Left cardiac atrium (tissue), 4 donors: ENCODE measurements around the gene TNNI3K. TPM values are rescaled to one million over a fixed set of nuclear protein-coding genes. Genes with fewer than 3 reads are reported as not detected.

Experiments used
- ATAC-seq, 2 donors: fragments of 200-7000 bp; cut with Tn5 transposase; one replicate each; pipeline ENCODE4 v1.9.1; 2020; ENCODE audit warnings: mild to moderate bottlenecking in 2 of 2, moderate library complexity in 2 of 2
- DNase-seq: peaks from one replicate; pipeline ENCODE4 v3.0.0-alpha.2; 2020
- intact Hi-C, 2 donors: fragments of 100-400 bp; cut with DNase I; formaldehyde crosslinking; loops; one replicate each; pipeline versions ENCODE4 v1.14.1 to v1.15.1; 2022 to 2023
- total RNA-seq, 2 donors: library from RNA; stranded (reverse); fragmentation: NEBNext Ultra II Directional; extraction: Animal tissue kit (Norgen Biotek cat#: 25700); gene quantifications; one replicate each; pipeline ENCODE4 v1.2.1, GENCODE V29; 2021
- donor health status: DM: no; HTN: yes; CAD: no.
- donor health status: DM: no; HTN: yes; CAD: no; lungs with severe emphysema.
- donor health status: DM: yes; HTN: yes; CAD: no.
- donor health status: Dilated cardiomyopathy.

The TNNI3K gene
- total RNA-seq, 2 donors from 2014 or later = 4.8 to 33.0 TPM

DNA sequence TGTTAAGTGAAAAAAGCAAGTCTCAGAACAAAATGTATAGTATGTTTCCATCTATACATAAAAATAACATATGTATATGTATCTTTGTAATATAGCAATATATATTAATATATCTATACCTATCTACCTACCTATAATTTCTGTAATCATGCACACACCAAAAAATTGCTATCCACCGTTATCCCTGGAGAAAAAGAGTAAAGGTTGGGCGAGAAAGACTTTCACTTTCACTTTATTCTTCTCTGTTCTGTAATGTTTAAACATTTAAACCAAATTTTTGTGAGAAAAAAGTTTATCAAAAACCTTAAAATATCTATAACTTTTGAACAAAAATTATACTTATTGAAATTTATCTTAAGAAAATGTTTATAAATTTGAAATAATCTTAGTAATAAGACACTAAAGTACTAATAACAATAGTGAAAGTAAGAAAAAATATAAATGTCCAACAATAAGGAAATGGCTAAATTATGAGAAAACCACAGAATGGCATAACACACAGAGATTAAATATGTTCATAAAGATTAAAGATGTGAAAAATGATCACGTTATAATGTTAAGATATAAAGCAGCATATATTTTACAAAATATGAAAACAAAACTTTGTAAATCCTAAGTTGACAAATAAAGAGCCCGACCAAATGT lies 351.2 kb downstream of the TNNI3K start:
- intact Hi-C loops = no loop called here
- ATAC-seq (no peak), DNase-seq (no peak)

DNA sequence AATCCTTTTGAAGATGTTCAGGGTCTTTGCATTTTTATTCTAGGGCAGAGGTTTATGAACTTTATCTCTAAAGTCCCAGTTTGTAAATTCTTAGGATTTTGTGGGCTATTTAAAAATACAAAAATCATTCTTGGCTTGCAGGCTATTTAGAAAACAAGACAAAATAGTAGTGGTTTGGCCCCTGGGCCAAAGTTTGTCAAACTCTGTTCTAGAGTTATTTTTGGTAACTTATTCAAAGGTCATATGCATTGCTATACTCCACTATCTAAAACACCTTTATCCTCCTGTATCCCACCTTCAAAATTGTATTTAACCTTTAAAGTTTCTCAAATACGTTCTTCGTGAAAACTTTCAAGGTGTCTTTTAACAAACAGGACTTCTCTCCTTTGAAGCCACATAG lies 352.7 kb downstream of the TNNI3K start:
- ATAC-seq (no peak), DNase-seq (no peak)
- intact Hi-C loops = no loop called here

- ATAC-seq = no peak
- intact Hi-C loops = no loop called here
Observed at GRCh38 chr1:74590288-74590687, 355.1 kb downstream of the TNNI3K start.

DNA sequence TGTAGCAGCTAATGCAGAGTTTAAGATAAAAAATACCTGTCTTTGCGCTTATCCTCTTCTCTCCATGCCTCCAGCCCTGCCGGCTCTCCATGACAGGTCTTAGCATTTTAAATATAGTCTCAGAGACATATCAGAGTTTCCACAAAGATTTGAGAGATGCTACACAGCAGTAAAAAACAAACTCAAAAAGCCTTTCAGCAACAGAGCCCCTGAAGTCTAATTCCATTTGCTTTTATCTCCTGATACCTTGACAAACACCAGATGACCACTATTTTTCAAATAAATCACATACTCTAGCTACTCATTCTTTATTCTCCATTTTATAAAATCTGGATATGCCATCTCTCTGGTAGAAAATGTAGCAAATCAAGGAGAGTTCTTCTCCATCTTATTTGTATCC lies 356.8 kb downstream of the TNNI3K start:
- no peak for DNase-seq
- intact Hi-C loops = no loop called here
- no peak for ATAC-seq

More at GRCh38 chr1:74590288-74590687, 355.1 kb downstream of the TNNI3K start:
- DNase-seq = no peak

GRCh38 chr1:74592580-74593355 lies 357.6 kb downstream of the TNNI3K start:
- ATAC-seq (no peak), DNase-seq (no peak)
- intact Hi-C loops = no loop called here

Other genes starting within 250 kb of the TNNI3K start
- under 1 TPM; 0.18 to 0.29 TPM for gene LRRIQ3, start 37.2 kb upstream of the TNNI3K start, total RNA-seq
- gene FPGT, start 37.1 kb upstream of the TNNI3K start, total RNA-seq = 10 to 100 TPM; 11.7 to 12.5 TPM